ENCODE data around the gene GRK2. TPM values are rescaled to one million over a fixed set of nuclear protein-coding genes. Genes with fewer than 3 reads are reported as not detected.

GRK2 gene
- total RNA-seq, 1 donor from 2014 or later: 52.2 TPM

DNA sequence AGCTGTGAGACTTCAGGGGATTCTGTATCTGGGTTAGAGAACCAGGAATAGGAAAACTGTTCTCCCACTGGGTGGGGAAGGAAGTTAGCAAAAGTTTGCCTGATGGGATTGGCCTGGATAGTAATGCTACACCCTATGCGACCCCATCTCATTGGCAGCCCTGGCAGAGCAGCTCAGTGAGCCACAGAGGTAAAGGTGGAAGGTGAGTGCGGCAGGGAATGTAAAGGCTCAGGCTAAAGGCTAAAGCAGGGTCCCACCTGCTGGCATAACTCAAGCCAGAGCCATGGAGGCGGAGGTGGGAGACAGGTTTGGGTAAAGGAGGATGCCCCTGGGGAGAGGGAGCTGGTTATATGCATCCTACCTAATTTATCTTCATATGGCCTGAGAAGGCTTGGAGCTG, 55.8 kb downstream of the GRK2 start:
- Mint-ChIP-seq H3K4me1 (ENCODE audit: low read depth, unreplicated experiment) (no peaks in the 10 kb centered on the region), H3K27me3 (ENCODE audit: unreplicated experiment) (peaks cover 4% of the 10 kb centered on the region), H3K36me3 (ENCODE audit: unreplicated experiment) (no peaks in the 10 kb centered on the region), H3K27ac (ENCODE audit: unreplicated experiment) (no peak overlapping the region), H3K4me3 (ENCODE audit: unreplicated experiment) (no peak overlapping the region), H3K9me3 (ENCODE audit: unreplicated experiment) (peaks cover 1% of the 10 kb centered on the region)
- TF ChIP-seq, protein P1, sequence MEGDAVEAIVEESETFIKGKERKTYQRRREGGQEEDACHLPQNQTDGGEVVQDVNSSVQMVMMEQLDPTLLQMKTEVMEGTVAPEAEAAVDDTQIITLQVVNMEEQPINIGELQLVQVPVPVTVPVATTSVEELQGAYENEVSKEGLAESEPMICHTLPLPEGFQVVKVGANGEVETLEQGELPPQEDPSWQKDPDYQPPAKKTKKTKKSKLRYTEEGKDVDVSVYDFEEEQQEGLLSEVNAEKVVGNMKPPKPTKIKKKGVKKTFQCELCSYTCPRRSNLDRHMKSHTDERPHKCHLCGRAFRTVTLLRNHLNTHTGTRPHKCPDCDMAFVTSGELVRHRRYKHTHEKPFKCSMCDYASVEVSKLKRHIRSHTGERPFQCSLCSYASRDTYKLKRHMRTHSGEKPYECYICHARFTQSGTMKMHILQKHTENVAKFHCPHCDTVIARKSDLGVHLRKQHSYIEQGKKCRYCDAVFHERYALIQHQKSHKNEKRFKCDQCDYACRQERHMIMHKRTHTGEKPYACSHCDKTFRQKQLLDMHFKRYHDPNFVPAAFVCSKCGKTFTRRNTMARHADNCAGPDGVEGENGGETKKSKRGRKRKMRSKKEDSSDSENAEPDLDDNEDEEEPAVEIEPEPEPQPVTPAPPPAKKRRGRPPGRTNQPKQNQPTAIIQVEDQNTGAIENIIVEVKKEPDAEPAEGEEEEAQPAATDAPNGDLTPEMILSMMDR (IDR thresholded peaks at IDR 0.05; ENCODE audit: partially characterized antibody, unreplicated experiment): no peak
- DNase-seq: no peak

DNA sequence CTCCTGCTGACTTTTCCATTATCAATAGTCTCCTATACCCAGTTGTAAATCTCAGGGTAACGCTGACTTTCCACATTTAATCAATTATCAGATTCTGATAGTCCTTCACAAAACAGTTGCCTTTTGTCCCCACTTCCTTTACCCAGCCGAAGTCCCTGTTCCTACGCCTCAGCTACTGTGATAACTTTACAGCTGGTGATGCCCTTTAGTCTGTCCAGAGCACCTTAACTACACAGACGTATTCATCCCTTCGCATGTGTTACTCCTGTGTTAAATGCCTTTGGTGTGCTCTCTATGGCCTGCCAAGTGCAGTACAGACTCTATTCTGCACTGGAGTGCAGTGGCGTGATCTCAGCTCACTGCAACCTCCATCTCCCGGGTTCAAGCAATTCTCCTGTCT, 57.3 kb downstream of the GRK2 start:
- Mint-ChIP-seq H3K9me3 (ENCODE audit: unreplicated experiment) (no peaks in the 10 kb centered on the region), H3K36me3 (ENCODE audit: unreplicated experiment) (no peaks in the 10 kb centered on the region), H3K27ac (ENCODE audit: unreplicated experiment) (no peak overlapping the region), H3K27me3 (ENCODE audit: unreplicated experiment) (peaks cover 2% of the 10 kb centered on the region), H3K4me1 (ENCODE audit: low read depth, unreplicated experiment) (no peaks in the 10 kb centered on the region), H3K4me3 (ENCODE audit: unreplicated experiment) (no peak overlapping the region)
- TF ChIP-seq, protein P1 (IDR thresholded peaks at IDR 0.05; ENCODE audit: partially characterized antibody, unreplicated experiment): no peak
- DNase-seq: no peak

DNA sequence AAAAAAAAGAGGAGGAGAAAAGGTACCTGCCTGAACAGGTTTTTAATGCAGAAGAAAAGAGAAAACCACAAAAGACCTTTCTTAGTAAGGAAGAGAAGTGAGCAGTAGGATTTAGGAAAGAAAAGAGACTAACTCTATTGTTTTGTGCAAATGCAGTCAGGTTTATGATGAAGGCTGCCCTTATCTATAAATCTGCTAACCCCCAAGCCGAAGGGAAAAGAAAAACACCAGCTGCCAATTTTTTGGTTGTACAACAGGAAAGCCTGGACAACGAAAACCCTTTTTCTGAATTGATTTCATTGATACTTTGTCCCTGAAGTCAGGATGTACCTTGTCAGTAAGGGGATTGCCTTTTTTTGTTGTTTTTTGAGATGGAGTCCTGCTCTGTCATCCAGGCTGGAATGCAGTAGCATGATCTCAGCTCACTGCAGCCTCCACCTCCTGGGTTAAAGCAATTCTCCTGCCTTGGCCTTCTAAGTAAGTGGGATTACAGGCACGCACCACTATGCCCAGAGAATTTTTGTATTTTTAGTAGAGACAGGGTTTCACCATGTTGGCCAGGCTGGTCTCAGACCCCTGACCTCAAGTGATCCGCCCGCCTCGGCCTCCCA, 65.9 kb downstream of the GRK2 start:
- TF ChIP-seq, protein P1 (IDR thresholded peaks at IDR 0.05; ENCODE audit: partially characterized antibody, unreplicated experiment): no peak
- H3K9me3 Mint-ChIP-seq (ENCODE audit: unreplicated experiment): no peaks in the 10 kb centered on the region
- no peak for DNase-seq
- peaks cover 5% of the 10 kb centered on the region for H3K36me3 Mint-ChIP-seq (ENCODE audit: unreplicated experiment)
- H3K4me1 Mint-ChIP-seq (ENCODE audit: low read depth, unreplicated experiment): no peaks in the 10 kb centered on the region
- no peak overlapping the region for H3K4me3 Mint-ChIP-seq (ENCODE audit: unreplicated experiment)
- no peak overlapping the region for H3K27ac Mint-ChIP-seq (ENCODE audit: unreplicated experiment)
- no peaks in the 10 kb centered on the region for H3K27me3 Mint-ChIP-seq (ENCODE audit: unreplicated experiment)

Other genes with a start within 250 kb of the GRK2 start
- 0.37 TPM for gene SYT12, start 243.3 kb upstream of the GRK2 start, total RNA-seq (ENCODE audit: unreplicated experiment)
- not detected for gene RHOD, start 209.6 kb upstream of the GRK2 start, total RNA-seq (ENCODE audit: unreplicated experiment)
- 71.0 TPM for gene KDM2A, start 147.2 kb upstream of the GRK2 start, total RNA-seq (ENCODE audit: unreplicated experiment)
- gene ANKRD13D, start 22.8 kb downstream of the GRK2 start, total RNA-seq (ENCODE audit: unreplicated experiment): 109 TPM
- gene SSH3, start 37.1 kb downstream of the GRK2 start, total RNA-seq (ENCODE audit: unreplicated experiment): 8.3 TPM
- 15.4 TPM for gene POLD4, start 87.1 kb downstream of the GRK2 start, total RNA-seq (ENCODE audit: unreplicated experiment)
- gene CLCF1, start 107.1 kb downstream of the GRK2 start, total RNA-seq (ENCODE audit: unreplicated experiment): not detected
- gene RAD9A, start 125.5 kb downstream of the GRK2 start, total RNA-seq (ENCODE audit: unreplicated experiment): 12.1 TPM
- gene PPP1CA, start 135.4 kb downstream of the GRK2 start, total RNA-seq (ENCODE audit: unreplicated experiment): 163 TPM
- gene TBC1D10C, start 137.6 kb downstream of the GRK2 start, total RNA-seq (ENCODE audit: unreplicated experiment): not detected
- gene CARNS1, start 149.2 kb downstream of the GRK2 start, total RNA-seq (ENCODE audit: unreplicated experiment): 0.07 TPM
- 69.0 TPM for gene RPS6KB2, start 162.0 kb downstream of the GRK2 start, total RNA-seq (ENCODE audit: unreplicated experiment)
- 2.1 TPM for gene PTPRCAP, start 171.2 kb downstream of the GRK2 start, total RNA-seq (ENCODE audit: unreplicated experiment)
- 88.8 TPM for gene CORO1B, start 177.0 kb downstream of the GRK2 start, total RNA-seq (ENCODE audit: unreplicated experiment)
- gene GPR152, start 186.3 kb downstream of the GRK2 start, total RNA-seq (ENCODE audit: unreplicated experiment): not detected
- not detected for gene CABP4, start 188.9 kb downstream of the GRK2 start, total RNA-seq (ENCODE audit: unreplicated experiment)
- 41.9 TPM for gene TMEM134, start 202.8 kb downstream of the GRK2 start, total RNA-seq (ENCODE audit: unreplicated experiment)
- gene AIP, start 216.6 kb downstream of the GRK2 start, total RNA-seq (ENCODE audit: unreplicated experiment): 43.0 TPM
- gene PITPNM1, start 238.9 kb downstream of the GRK2 start, total RNA-seq (ENCODE audit: unreplicated experiment): 25.6 TPM
- 21.9 TPM for gene CDK2AP2, start 241.7 kb downstream of the GRK2 start, total RNA-seq (ENCODE audit: unreplicated experiment)